Measurements from ENCODE around the gene SPRYD3. TPM values are rescaled to one million over a fixed set of nuclear protein-coding genes. Genes with fewer than 3 reads are reported as not detected.

SPRYD3 gene
- total and polyA plus RNA-seq, 11 donors = 26.0 to 94.7 (median 48.5) TPM

DNA sequence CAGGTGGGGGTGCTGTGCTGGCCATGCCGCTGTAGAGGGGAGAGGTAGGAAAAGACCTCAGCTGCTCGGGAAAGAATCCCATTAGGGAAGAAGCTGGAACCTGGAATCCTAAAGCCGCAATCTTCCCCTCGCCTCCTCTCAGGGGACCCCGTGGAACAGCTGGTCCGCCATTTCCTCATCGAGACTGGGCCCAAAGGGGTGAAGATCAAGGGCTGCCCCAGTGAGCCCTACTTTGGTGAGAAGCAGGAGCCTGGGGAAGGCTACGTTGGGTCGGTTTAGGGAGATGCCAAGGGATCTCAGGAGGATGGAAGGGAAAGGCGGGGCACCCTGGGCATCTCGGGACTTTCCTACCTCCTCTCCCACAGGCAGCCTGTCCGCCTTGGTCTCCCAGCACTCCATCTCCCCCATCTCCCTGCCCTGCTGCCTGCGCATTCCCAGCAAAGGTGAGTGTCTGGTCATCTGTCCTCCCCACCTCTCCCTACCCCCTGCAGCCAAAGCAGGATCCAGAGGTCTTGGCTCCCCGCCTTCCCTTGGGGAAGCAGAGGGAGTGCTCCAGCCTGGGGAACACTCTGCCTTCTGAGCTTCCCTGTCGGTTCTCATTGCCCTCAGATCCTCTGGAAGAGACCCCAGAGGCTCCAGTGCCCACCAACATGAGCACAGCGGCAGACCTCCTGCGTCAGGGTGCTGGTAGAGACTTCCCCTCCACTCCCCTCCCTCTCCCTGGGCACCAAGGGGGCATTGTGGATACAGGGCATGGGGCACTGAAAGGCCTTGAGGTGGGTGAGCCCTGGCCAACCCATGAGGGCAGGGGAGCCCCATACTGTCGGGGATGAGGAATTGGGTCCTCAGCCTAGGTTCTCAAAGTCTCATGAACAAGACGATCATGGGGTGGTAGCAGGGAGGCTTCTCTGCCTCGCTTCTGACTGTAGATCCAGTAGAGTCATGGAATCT lies 16.9 kb downstream of the SPRYD3 start:
- ATAC-seq = no peak
- Histone ChIP-seq H3K4me3 (no peak overlapping the region), H3K27me3 (no peaks in the 10 kb centered on the region), H3K9me3 (no peaks in the 10 kb centered on the region), H3K27ac (peak overlapping the region; percentile 5 to 85 (median 64)), H3K4me1 (peaks cover 3 to 94% (median 71%) of the 10 kb centered on the region in 12 donors), H3K36me3 (peaks cover 0 to 95% (median 90%) of the 10 kb centered on the region in 9 donors)
- 68 to 78% (median 72%) methylated on average over 20 of the region's 20 CpGs for WGBS, 4 donors
- intact Hi-C loops (cut with DNase I) = no loop called here
- TF ChIP-seq POLR2A (IDR thresholded peaks at IDR 0.05) (no peak), CTCF (IDR thresholded peaks at IDR 0.05) (no peak)
- peak in 1 of 5 donors; percentile 33 for DNase-seq

DNA sequence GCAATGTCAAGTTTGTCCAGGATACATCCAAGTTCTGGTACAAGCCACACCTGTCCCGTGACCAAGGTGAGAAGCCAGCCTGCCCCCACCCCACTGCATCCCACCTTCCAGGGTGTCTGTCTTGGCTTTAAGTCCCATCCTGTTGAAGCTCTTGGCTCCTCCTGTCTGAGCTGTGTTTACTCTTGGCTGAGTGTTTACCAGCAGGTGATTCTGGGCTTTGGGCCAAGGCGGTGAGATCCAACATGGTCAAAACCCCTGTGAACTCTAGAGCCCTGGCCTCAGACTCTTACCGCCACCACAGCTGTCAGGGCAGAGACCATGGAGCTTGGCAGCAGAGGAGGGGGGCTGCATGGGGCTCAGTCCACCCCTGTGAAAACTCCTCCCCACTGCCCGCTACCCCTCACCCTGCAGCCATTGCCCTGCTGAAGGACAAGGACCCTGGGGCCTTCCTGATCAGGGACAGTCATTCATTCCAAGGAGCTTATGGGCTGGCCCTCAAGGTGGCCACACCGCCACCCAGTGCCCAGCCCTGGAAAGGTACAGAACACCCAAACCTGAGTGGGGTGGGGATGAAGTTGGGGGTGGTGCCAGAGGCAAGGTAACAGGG lies 17.7 kb downstream of the SPRYD3 start:
- H3K36me3 ChIP-seq = peaks cover 0 to 97% (median 95%) of the 10 kb centered on the region in 9 donors
- no peak for ATAC-seq
- peaks cover 3 to 95% (median 69%) of the 10 kb centered on the region in 12 donors for H3K4me1 ChIP-seq
- peak in 1 of 5 donors; percentile 35 for DNase-seq
- WGBS, 4 donors = 79 to 85% (median 83%) methylated on average over 5 of the region's 5 CpGs
- no peak for TF ChIP-seq CTCF (IDR thresholded peaks at IDR 0.05)
- no peak for TF ChIP-seq POLR2A (IDR thresholded peaks at IDR 0.05)
- H3K4me3 ChIP-seq = no peak overlapping the region
- intact Hi-C loops (cut with DNase I) = no loop called here
- peak overlapping the region; percentile 5 to 85 (median 64) for H3K27ac ChIP-seq
- H3K27me3 ChIP-seq = no peaks in the 10 kb centered on the region
- no peaks in the 10 kb centered on the region for H3K9me3 ChIP-seq

DNA sequence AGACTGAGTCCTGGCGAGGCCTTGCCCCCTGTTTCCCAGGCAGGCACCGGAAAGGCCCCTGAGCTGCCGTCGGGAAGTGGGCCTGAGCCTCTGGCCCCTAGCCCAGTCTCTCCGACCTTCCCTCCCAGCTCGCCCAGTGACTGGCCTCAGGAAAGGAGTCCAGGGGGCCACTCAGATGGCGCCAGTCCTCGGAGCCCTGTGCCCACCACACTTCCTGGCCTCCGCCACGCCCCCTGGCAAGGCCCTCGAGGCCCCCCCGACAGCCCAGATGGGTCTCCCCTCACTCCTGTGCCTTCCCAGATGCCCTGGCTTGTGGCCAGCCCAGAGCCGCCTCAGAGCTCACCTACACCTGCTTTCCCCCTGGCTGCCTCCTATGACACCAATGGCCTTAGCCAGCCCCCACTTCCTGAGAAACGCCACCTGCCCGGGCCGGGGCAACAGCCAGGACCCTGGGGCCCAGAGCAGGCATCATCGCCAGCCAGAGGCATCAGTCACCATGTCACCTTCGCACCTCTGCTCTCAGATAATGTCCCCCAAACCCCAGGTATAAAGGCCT lies 18.4 kb downstream of the SPRYD3 start:
- no peak for TF ChIP-seq POLR2A (IDR thresholded peaks at IDR 0.05)
- no peak for TF ChIP-seq CTCF (IDR thresholded peaks at IDR 0.05)
- no peaks in the 10 kb centered on the region for H3K9me3 ChIP-seq
- intact Hi-C loops (cut with DNase I) = no loop called here
- no peak overlapping the region for H3K4me3 ChIP-seq
- no peaks in the 10 kb centered on the region for H3K27me3 ChIP-seq
- H3K4me1 ChIP-seq = peaks cover 3 to 92% (median 62%) of the 10 kb centered on the region in 12 donors
- peak overlapping the region in 11 of 12 donors; percentile 5 to 85 (median 68) for H3K27ac ChIP-seq
- peak in 1 of 5 donors; percentile 25 for DNase-seq
- peaks cover 0 to 99% (median 96%) of the 10 kb centered on the region in 9 donors for H3K36me3 ChIP-seq
- WGBS, 4 donors = 58 to 63% (median 62%) methylated on average over 16 to 18 of the region's 18 CpGs
- ATAC-seq = no peak

All from heart left ventricle (tissue), 16 donors.